HepG2 (cell line): ENCODE measurements around the gene FAM221B. TPM values are rescaled to one million over a fixed set of nuclear protein-coding genes. Genes with fewer than 3 reads are reported as not detected.

Source experiments
- GABPA ChIP-seq, 2 experiments: IDR thresholded peaks; 2 replicates each; pipeline ENCODE4 v1.6.1; 2011 to 2016; ENCODE audit warnings: low read depth in 2 of 2, low read length in 1 of 2, missing biosample characterization in 1 of 2, missing genetic modification characterization in 1 of 2
- HES4 ChIP-seq: sonication (generic); formaldehyde crosslinking; IDR thresholded peaks from 2 replicates; pipeline ENCODE4 v1.9.0; 2021; ENCODE audit warnings: mild to moderate bottlenecking, missing genetic modification reagents, borderline replicate concordance
- HNRNPL ChIP-seq: fragments of 200-400 bp; formaldehyde crosslinking; IDR thresholded peaks from 2 replicates; pipeline ENCODE4 v1.6.1; 2017; ENCODE audit warnings: mild to moderate bottlenecking, low read depth, low read length
- MXI1 ChIP-seq: IDR thresholded peaks from 3 replicates; pipeline ENCODE4 v1.6.1; 2012; ENCODE audit warnings: low read depth, low read length, inconsistent platforms, borderline replicate concordance
- NFYB ChIP-seq: sonication (generic); formaldehyde crosslinking; IDR thresholded peaks from 2 replicates; pipeline ENCODE4 v1.4.0; 2020; ENCODE audit warnings: missing genetic modification reagents
- NR2F1 ChIP-seq, 2 experiments: fragments of 450-650 bp in 1 of 2; formaldehyde crosslinking in 1 of 2; IDR thresholded peaks; 2 replicates each; pipeline versions ENCODE4 v1.5.0 to v1.6.1; 2016 to 2020; ENCODE audit warnings: mild to moderate bottlenecking in 1 of 2, missing compliant biosample characterization in 1 of 2, missing genetic modification reagents in 1 of 2, moderate library complexity in 1 of 2
- NR2F2 ChIP-seq: IDR thresholded peaks from 2 replicates; pipeline ENCODE4 v1.6.1; 2012; ENCODE audit warnings: low read depth, inconsistent platforms, borderline replicate concordance
- PAXIP1 ChIP-seq: sonication (generic); formaldehyde crosslinking; conservative IDR thresholded peaks from 2 replicates; pipeline ENCODE4 v1.4.0; 2020; ENCODE audit warnings: mild to moderate bottlenecking, missing genetic modification reagents, moderate library complexity
- PRPF4 ChIP-seq: fragments of 200-400 bp; formaldehyde crosslinking; IDR thresholded peaks from 2 replicates; pipeline ENCODE4 v1.6.1; 2016; ENCODE audit warnings: low read length, low read depth; ENCODE audit not compliant: poor library complexity, severe bottlenecking
- SOX6 ChIP-seq, 2 experiments: fragments of 450-650 bp in 1 of 2; sonication (generic) in 1 of 2; formaldehyde crosslinking in 1 of 2; IDR thresholded peaks; 2 replicates each; pipeline versions ENCODE4 v1.4.0 to v1.6.1; 2017 to 2020; ENCODE audit warnings: antibody characterized with exemption in 1 of 2, mild to moderate bottlenecking in 1 of 2, missing genetic modification reagents in 1 of 2
- TMF1 ChIP-seq: sonication (generic); formaldehyde crosslinking; IDR thresholded peaks from 2 replicates; pipeline ENCODE4 v1.8.1; 2022; ENCODE audit warnings: low read depth, missing genetic modification reagents
- ZNF136 ChIP-seq: sonication (generic); formaldehyde crosslinking; IDR thresholded peaks from 2 replicates; pipeline ENCODE4 v1.8.1; 2022; ENCODE audit warnings: low read depth, mild to moderate bottlenecking, moderate library complexity, missing genetic modification reagents
- ZNF235 ChIP-seq: sonication (generic); formaldehyde crosslinking; IDR thresholded peaks from 2 replicates; pipeline ENCODE4 v1.8.1; 2023; ENCODE audit warnings: mild to moderate bottlenecking, missing genetic modification reagents, borderline replicate concordance
- ZNF816 ChIP-seq: sonication (generic); formaldehyde crosslinking; IDR thresholded peaks from 2 replicates; pipeline ENCODE4 v1.8.0; 2022; ENCODE audit warnings: missing genetic modification reagents, mild to moderate bottlenecking, borderline replicate concordance
- polyA plus RNA-seq, 8 experiments: library from polyadenylated mRNA; depleted of rRNA in 3 of 8; stranded (reverse) in 7 of 8; unstranded in 1 of 8; fragments of >200 nt; fragmentation: Illumina TruSeq in 4 of 8; extraction: Trizol in 4 of 8; gene quantifications; 2 replicates each; pipeline versions ENCODE4 v1.2.1 to v1.2.3, GENCODE V29; 2011 to 2016; ENCODE audit warnings: low read depth in 4 of 8, missing spikeins in 1 of 8, mixed read lengths in 1 of 8; ENCODE audit not compliant: insufficient read depth in 1 of 8
- total RNA-seq, 5 experiments: library from RNA; depleted of rRNA; stranded (reverse); fragments of >200 nt; fragmentation: Illumina TruSeq; extraction: Trizol; gene quantifications; 2 replicates each; pipeline ENCODE4 v1.2.3, GENCODE V29; 2016; ENCODE audit warnings: low read depth in 1 of 5
- TF ChIP-seq, protein P1 (sequence below): sonication (generic); formaldehyde crosslinking; IDR thresholded peaks from 2 replicates; pipeline ENCODE4 v1.5.0; 2020; ENCODE audit warnings: mild to moderate bottlenecking, missing genetic modification reagents
- TF ChIP-seq, protein P2 (sequence below): sonication (generic); formaldehyde crosslinking; IDR thresholded peaks from 2 replicates; pipeline ENCODE4 v1.5.0; 2020; ENCODE audit warnings: mild to moderate bottlenecking, missing genetic modification reagents
- TF ChIP-seq, protein P3 (sequence below): sonication (generic); formaldehyde crosslinking; IDR thresholded peaks from 2 replicates; pipeline ENCODE4 v1.4.0; 2020; ENCODE audit warnings: missing genetic modification reagents
- TF ChIP-seq, protein P4 (sequence below): sonication (generic); formaldehyde crosslinking; IDR thresholded peaks from 2 replicates; pipeline ENCODE4 v1.5.1; 2020; ENCODE audit warnings: mild to moderate bottlenecking, missing genetic modification reagents, borderline replicate concordance

Gene FAM221B
- total and polyA plus RNA-seq, 2 of the 13 experiments (the other 11 are each of a cell fraction or from before 2014, with no cell fraction given), result not detected

DNA sequence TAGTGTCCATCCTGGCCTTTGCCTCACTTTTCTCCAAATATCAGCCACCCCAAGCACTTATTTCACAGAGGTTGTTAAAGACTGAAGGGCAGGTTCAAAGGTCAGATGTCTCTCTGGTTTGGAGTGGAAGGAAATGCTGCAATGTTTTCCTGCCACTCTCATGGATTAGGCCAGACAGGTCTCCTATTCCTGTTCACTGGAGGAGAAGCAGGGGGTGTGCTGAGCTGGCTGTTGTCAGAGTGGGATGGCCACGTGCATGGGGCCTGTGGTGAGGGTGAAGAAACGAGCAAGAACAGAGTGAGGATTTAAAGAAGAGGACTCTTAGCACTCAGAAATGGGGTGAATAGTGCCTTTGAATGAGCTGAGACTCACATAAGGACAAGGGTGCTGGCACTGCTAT, 7.2 kb upstream of the FAM221B start (continued):
- TF ChIP-seq, protein P1, sequence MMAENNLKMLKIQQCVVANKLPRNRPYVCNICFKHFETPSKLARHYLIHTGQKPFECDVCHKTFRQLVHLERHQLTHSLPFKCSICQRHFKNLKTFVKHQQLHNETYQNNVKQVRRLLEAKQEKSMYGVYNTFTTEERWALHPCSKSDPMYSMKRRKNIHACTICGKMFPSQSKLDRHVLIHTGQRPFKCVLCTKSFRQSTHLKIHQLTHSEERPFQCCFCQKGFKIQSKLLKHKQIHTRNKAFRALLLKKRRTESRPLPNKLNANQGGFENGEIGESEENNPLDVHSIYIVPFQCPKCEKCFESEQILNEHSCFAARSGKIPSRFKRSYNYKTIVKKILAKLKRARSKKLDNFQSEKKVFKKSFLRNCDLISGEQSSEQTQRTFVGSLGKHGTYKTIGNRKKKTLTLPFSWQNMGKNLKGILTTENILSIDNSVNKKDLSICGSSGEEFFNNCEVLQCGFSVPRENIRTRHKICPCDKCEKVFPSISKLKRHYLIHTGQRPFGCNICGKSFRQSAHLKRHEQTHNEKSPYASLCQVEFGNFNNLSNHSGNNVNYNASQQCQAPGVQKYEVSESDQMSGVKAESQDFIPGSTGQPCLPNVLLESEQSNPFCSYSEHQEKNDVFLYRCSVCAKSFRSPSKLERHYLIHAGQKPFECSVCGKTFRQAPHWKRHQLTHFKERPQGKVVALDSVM (CRISPR knock-in tag), result no peak
- TF ChIP-seq NFYB, result no peak
- peak; percentile 66 for TF ChIP-seq PAXIP1
- TF ChIP-seq HNRNPL, result no peak
- TF ChIP-seq GABPA (IDR thresholded peaks at IDR 0.05; ENCODE audit: low read depth, low read length), result no peak
- TF ChIP-seq GABPA (CRISPR knock-in tag; IDR thresholded peaks at IDR 0.05; ENCODE audit: low read depth), result peak; percentile 35; the same call in 1 of the 2 replicates
- no peak for TF ChIP-seq NR2F2
- TF ChIP-seq ZNF816, result no peak
- TF ChIP-seq ZNF235, result no peak
- no peak for TF ChIP-seq TMF1 (CRISPR knock-in tag)
- no peak; the same call in 2 of the 3 replicates for TF ChIP-seq MXI1
- TF ChIP-seq, protein P2, sequence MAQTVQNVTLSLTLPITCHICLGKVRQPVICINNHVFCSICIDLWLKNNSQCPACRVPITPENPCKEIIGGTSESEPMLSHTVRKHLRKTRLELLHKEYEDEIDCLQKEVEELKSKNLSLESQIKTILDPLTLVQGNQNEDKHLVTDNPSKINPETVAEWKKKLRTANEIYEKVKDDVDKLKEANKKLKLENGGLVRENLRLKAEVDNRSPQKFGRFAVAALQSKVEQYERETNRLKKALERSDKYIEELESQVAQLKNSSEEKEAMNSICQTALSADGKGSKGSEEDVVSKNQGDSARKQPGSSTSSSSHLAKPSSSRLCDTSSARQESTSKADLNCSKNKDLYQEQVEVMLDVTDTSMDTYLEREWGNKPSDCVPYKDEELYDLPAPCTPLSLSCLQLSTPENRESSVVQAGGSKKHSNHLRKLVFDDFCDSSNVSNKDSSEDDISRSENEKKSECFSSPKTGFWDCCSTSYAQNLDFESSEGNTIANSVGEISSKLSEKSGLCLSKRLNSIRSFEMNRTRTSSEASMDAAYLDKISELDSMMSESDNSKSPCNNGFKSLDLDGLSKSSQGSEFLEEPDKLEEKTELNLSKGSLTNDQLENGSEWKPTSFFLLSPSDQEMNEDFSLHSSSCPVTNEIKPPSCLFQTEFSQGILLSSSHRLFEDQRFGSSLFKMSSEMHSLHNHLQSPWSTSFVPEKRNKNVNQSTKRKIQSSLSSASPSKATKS (CRISPR knock-in tag), result no peak
- TF ChIP-seq, protein P3, sequence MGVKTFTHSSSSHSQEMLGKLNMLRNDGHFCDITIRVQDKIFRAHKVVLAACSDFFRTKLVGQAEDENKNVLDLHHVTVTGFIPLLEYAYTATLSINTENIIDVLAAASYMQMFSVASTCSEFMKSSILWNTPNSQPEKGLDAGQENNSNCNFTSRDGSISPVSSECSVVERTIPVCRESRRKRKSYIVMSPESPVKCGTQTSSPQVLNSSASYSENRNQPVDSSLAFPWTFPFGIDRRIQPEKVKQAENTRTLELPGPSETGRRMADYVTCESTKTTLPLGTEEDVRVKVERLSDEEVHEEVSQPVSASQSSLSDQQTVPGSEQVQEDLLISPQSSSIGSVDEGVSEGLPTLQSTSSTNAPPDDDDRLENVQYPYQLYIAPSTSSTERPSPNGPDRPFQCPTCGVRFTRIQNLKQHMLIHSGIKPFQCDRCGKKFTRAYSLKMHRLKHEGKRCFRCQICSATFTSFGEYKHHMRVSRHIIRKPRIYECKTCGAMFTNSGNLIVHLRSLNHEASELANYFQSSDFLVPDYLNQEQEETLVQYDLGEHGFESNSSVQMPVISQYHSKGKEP (CRISPR knock-in tag), result no peak
- peak in 1 of 2 experiments; percentile 33; a peak in 1 of 4 replicates for TF ChIP-seq NR2F1 (CRISPR knock-in tag; IDR thresholded peaks at IDR 0.05)
- TF ChIP-seq HES4 (CRISPR knock-in tag), result 0 out of 2 replicates have a peak, but pooled peaks have one; percentile 24
- TF ChIP-seq, protein P4, sequence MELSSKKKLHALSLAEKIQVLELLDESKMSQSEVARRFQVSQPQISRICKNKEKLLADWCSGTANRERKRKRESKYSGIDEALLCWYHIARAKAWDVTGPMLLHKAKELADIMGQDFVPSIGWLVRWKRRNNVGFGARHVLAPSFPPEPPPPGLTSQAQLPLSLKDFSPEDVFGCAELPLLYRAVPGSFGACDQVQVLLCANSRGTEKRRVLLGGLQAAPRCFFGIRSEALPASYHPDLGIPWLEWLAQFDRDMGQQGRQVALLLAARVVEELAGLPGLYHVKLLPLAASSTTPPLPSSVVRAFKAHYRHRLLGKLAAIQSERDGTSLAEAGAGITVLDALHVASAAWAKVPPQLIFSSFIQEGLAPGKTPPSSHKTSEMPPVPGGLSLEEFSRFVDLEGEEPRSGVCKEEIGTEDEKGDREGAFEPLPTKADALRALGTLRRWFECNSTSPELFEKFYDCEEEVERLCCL (CRISPR knock-in tag), result no peak
- no peak for TF ChIP-seq SOX6 (IDR thresholded peaks at IDR 0.05)
- TF ChIP-seq SOX6 (CRISPR knock-in tag; IDR thresholded peaks at IDR 0.05), result peak; percentile 16; the same call in 1 of the 2 replicates
- no peak for TF ChIP-seq ZNF136 (CRISPR knock-in tag)
- TF ChIP-seq PRPF4, result no peak
